Measurements from ENCODE around the gene NHP2.
"Not testable (repeated sequence)": the region's sequence is repeated elsewhere in the genome, so short reads cannot be mapped to it uniquely, and the experiment has no call there.

NHP2 gene

GRCh38 chr5:178153530-178154340 is at the start of gene NHP2:
TSS of gene NHP2 (minus strand) at chr5:178153885. CDS start at chr5:178153817, 68 bp downstream.
- DNase-seq (ENCODE audit: low spot score): peak; percentile 99

- no peak for DNase-seq (ENCODE audit: low spot score)
Measured at GRCh38 chr5:178202541-178202940, 48.9 kb upstream of the NHP2 start.

GRCh38 chr5:178201927-178202235 is 48.2 kb upstream of the NHP2 start:
- DNase-seq (ENCODE audit: low spot score): no peak

- DNase-seq (ENCODE audit: low spot score): no peak
Measured at GRCh38 chr5:178201221-178201926, 47.7 kb upstream of the NHP2 start.

GRCh38 chr5:178199581-178200434 is 46.1 kb upstream of the NHP2 start:
- DNase-seq (ENCODE audit: low spot score): no peak

- DNase-seq (ENCODE audit: low spot score): no peak
Measured at GRCh38 chr5:178198706-178199105, 45.0 kb upstream of the NHP2 start.

- not testable (repeated sequence) for DNase-seq (ENCODE audit: low spot score)
Measured at GRCh38 chr5:178198151-178198550, 44.5 kb upstream of the NHP2 start.

- DNase-seq (ENCODE audit: low spot score): no peak
Measured at GRCh38 chr5:178196986-178197385, 43.3 kb upstream of the NHP2 start.

GRCh38 chr5:178196281-178196812 is 42.7 kb upstream of the NHP2 start:
- no peak for DNase-seq (ENCODE audit: low spot score)

- DNase-seq (ENCODE audit: low spot score): no peak
Measured at GRCh38 chr5:178194026-178194425, 40.3 kb upstream of the NHP2 start.

GRCh38 chr5:178193251-178193809 is 39.6 kb upstream of the NHP2 start:
- no peak for DNase-seq (ENCODE audit: low spot score)

GRCh38 chr5:178192787-178193186 is 39.1 kb upstream of the NHP2 start:
- DNase-seq (ENCODE audit: low spot score): no peak

GRCh38 chr5:178192244-178192643 is 38.6 kb upstream of the NHP2 start:
- DNase-seq (ENCODE audit: low spot score): no peak

GRCh38 chr5:178191661-178192060 is 38.0 kb upstream of the NHP2 start:
- no peak for DNase-seq (ENCODE audit: low spot score)

GRCh38 chr5:178189433-178189832 is 35.7 kb upstream of the NHP2 start:
- DNase-seq (ENCODE audit: low spot score): no peak

- DNase-seq (ENCODE audit: low spot score): no peak
Measured at GRCh38 chr5:178187014-178187413, 33.3 kb upstream of the NHP2 start, which contains the start of gene GMCL2. TSS of gene GMCL2 (minus strand) at chr5:178187371. CDS start at chr5:178187299, 72 bp downstream.

GRCh38 chr5:178186427-178186826 is 32.7 kb upstream of the NHP2 start:
- no peak for DNase-seq (ENCODE audit: low spot score)

GRCh38 chr5:178182158-178182876 is 28.6 kb upstream of the NHP2 start:
- DNase-seq (ENCODE audit: low spot score): no peak

- no peak for DNase-seq (ENCODE audit: low spot score)
Measured at GRCh38 chr5:178180141-178180863, 26.6 kb upstream of the NHP2 start.

GRCh38 chr5:178177569-178177968 is 23.9 kb upstream of the NHP2 start:
- no peak for DNase-seq (ENCODE audit: low spot score)

- no peak for DNase-seq (ENCODE audit: low spot score)
Measured at GRCh38 chr5:178176791-178177190, 23.1 kb upstream of the NHP2 start.
